ENCODE data around the gene STARD9. TPM values are rescaled to one million over a fixed set of nuclear protein-coding genes. Genes with fewer than 3 reads are reported as not detected.

STARD9 gene
- total RNA-seq, 1 experiment from 2014 or later: 0.92 TPM

GRCh38 chr15:42720071-42720470, 144.7 kb downstream of the STARD9 start:
- intact Hi-C loops (cut with micrococcal nuclease; ENCODE audit: unreplicated experiment): no loop called here
- no peak for TF ChIP-seq CTCF (IDR thresholded peaks at IDR 0.05; ENCODE audit: unreplicated experiment)
- Mint-ChIP-seq H3K36me3 (ENCODE audit: insufficient read depth, unreplicated experiment) (peaks cover 3% of the 10 kb centered on the region), H3K4me3 (ENCODE audit: low read depth, unreplicated experiment) (no peak overlapping the region), H3K4me1 (ENCODE audit: low read depth, unreplicated experiment) (no peaks in the 10 kb centered on the region), H3K9me3 (ENCODE audit: low read depth, unreplicated experiment) (no peaks in the 10 kb centered on the region), H3K27ac (ENCODE audit: unreplicated experiment) (no peak overlapping the region), H3K27me3 (ENCODE audit: unreplicated experiment) (no peaks in the 10 kb centered on the region)
- no peak for DNase-seq
- CTCF ChIA-PET: no interaction called here
- no TSS peak for BruUV-seq (replicated peaks)

- CTCF ChIA-PET: no interaction called here
- no peaks in the 10 kb centered on the region for H3K9me3 Mint-ChIP-seq (ENCODE audit: low read depth, unreplicated experiment)
- BruUV-seq (replicated peaks): no TSS peak
- peaks cover 10% of the 10 kb centered on the region for H3K36me3 Mint-ChIP-seq (ENCODE audit: insufficient read depth, unreplicated experiment)
- H3K4me3 Mint-ChIP-seq (ENCODE audit: low read depth, unreplicated experiment): no peak overlapping the region
- no peak for TF ChIP-seq CTCF (IDR thresholded peaks at IDR 0.05; ENCODE audit: unreplicated experiment)
- no peak for DNase-seq
- H3K4me1 Mint-ChIP-seq (ENCODE audit: low read depth, unreplicated experiment): no peaks in the 10 kb centered on the region
- intact Hi-C loops (cut with micrococcal nuclease; ENCODE audit: unreplicated experiment): no loop called here
- no peaks in the 10 kb centered on the region for H3K27me3 Mint-ChIP-seq (ENCODE audit: unreplicated experiment)
- no peak overlapping the region for H3K27ac Mint-ChIP-seq (ENCODE audit: unreplicated experiment)
Observed at GRCh38 chr15:42721016-42721415, 145.6 kb downstream of the STARD9 start.

- Mint-ChIP-seq H3K4me3 (ENCODE audit: low read depth, unreplicated experiment) (no peak overlapping the region), H3K27me3 (ENCODE audit: unreplicated experiment) (no peaks in the 10 kb centered on the region), H3K36me3 (ENCODE audit: insufficient read depth, unreplicated experiment) (peaks cover 10% of the 10 kb centered on the region), H3K9me3 (ENCODE audit: low read depth, unreplicated experiment) (no peaks in the 10 kb centered on the region), H3K4me1 (ENCODE audit: low read depth, unreplicated experiment) (no peaks in the 10 kb centered on the region), H3K27ac (ENCODE audit: unreplicated experiment) (no peak overlapping the region)
- no TSS peak for BruUV-seq (replicated peaks)
- CTCF ChIA-PET: no interaction called here
- intact Hi-C loops (cut with micrococcal nuclease; ENCODE audit: unreplicated experiment): no loop called here
- TF ChIP-seq CTCF (IDR thresholded peaks at IDR 0.05; ENCODE audit: unreplicated experiment): no peak
- DNase-seq: no peak
Observed at GRCh38 chr15:42721916-42722315, 146.5 kb downstream of the STARD9 start.

- no peak for TF ChIP-seq CTCF (IDR thresholded peaks at IDR 0.05; ENCODE audit: unreplicated experiment)
- no peaks in the 10 kb centered on the region for H3K27me3 Mint-ChIP-seq (ENCODE audit: unreplicated experiment)
- BruUV-seq (replicated peaks): no TSS peak
- no peaks in the 10 kb centered on the region for H3K9me3 Mint-ChIP-seq (ENCODE audit: low read depth, unreplicated experiment)
- DNase-seq: no peak
- no peak overlapping the region for H3K27ac Mint-ChIP-seq (ENCODE audit: unreplicated experiment)
- H3K4me3 Mint-ChIP-seq (ENCODE audit: low read depth, unreplicated experiment): no peak overlapping the region
- no peaks in the 10 kb centered on the region for H3K4me1 Mint-ChIP-seq (ENCODE audit: low read depth, unreplicated experiment)
- intact Hi-C loops (cut with micrococcal nuclease; ENCODE audit: unreplicated experiment): no loop called here
- CTCF ChIA-PET: interaction anchor here (0.6 kb wide), 1 partner anchor 101 kb away, joined by 3 read pairs; no protein-coding TSS in a partner anchor
- peaks cover 10% of the 10 kb centered on the region for H3K36me3 Mint-ChIP-seq (ENCODE audit: insufficient read depth, unreplicated experiment)
Observed at GRCh38 chr15:42723068-42723467, 147.7 kb downstream of the STARD9 start.

Measured in Calu3 (cell line).